ENCODE measurements around the gene IRF8.

The IRF8 gene

GRCh38 chr16:85913688-85914422 lies 14.9 kb downstream of the IRF8 start:
- H3K36me3 ChIP-seq (ENCODE audit: control insufficient read depth, insufficient read depth, low read length), result no peaks in the 10 kb centered on the region
- H3K4me1 ChIP-seq, result peaks cover 2% of the 10 kb centered on the region
- H3K9ac ChIP-seq, result no peak overlapping the region
- no peak for TF ChIP-seq CTCF (IDR thresholded peaks at IDR 0.05)
- H3K4me2 ChIP-seq (ENCODE audit: low read length), result no peak overlapping the region
- H3K79me2 ChIP-seq, result no peaks in the 10 kb centered on the region
- no peaks in the 10 kb centered on the region for H3K27me3 ChIP-seq (ENCODE audit: control insufficient read depth, insufficient read depth, low read length)
- H2AFZ ChIP-seq, result no peak overlapping the region
- no peaks in the 10 kb centered on the region for H3K9me3 ChIP-seq (ENCODE audit: control insufficient read depth, low read length)
- H3K27ac ChIP-seq, result no peak overlapping the region
- no peak overlapping the region for H3K4me3 ChIP-seq (ENCODE audit: low read depth, low read length)

- Histone ChIP-seq H3K4me2 (ENCODE audit: low read length) (no peak overlapping the region), H3K4me3 (ENCODE audit: low read depth, low read length) (no peak overlapping the region), H2AFZ (no peak overlapping the region), H3K9me3 (ENCODE audit: control insufficient read depth, low read length) (no peaks in the 10 kb centered on the region), H3K4me1 (peaks cover 2% of the 10 kb centered on the region), H3K27me3 (ENCODE audit: control insufficient read depth, insufficient read depth, low read length) (no peaks in the 10 kb centered on the region), H3K36me3 (ENCODE audit: control insufficient read depth, insufficient read depth, low read length) (no peaks in the 10 kb centered on the region), H3K9ac (no peak overlapping the region), H3K27ac (no peak overlapping the region), H3K79me2 (no peaks in the 10 kb centered on the region)
- TF ChIP-seq CTCF (IDR thresholded peaks at IDR 0.05), result no peak
Observed at GRCh38 chr16:85914423-85914794, 15.4 kb downstream of the IRF8 start.

- H3K4me1 ChIP-seq, result peaks cover 2% of the 10 kb centered on the region
- H2AFZ ChIP-seq, result no peak overlapping the region
- no peak overlapping the region for H3K4me3 ChIP-seq (ENCODE audit: low read depth, low read length)
- H3K36me3 ChIP-seq (ENCODE audit: control insufficient read depth, insufficient read depth, low read length), result no peaks in the 10 kb centered on the region
- H3K9ac ChIP-seq, result no peak overlapping the region
- TF ChIP-seq CTCF (IDR thresholded peaks at IDR 0.05), result no peak
- H3K79me2 ChIP-seq, result no peaks in the 10 kb centered on the region
- no peak overlapping the region for H3K27ac ChIP-seq
- no peak overlapping the region for H3K4me2 ChIP-seq (ENCODE audit: low read length)
- no peaks in the 10 kb centered on the region for H3K9me3 ChIP-seq (ENCODE audit: control insufficient read depth, low read length)
- no peaks in the 10 kb centered on the region for H3K27me3 ChIP-seq (ENCODE audit: control insufficient read depth, insufficient read depth, low read length)
Observed at GRCh38 chr16:85915125-85915845, 16.3 kb downstream of the IRF8 start.

- Histone ChIP-seq H3K79me2 (no peaks in the 10 kb centered on the region), H3K27me3 (ENCODE audit: control insufficient read depth, insufficient read depth, low read length) (no peaks in the 10 kb centered on the region), H3K9me3 (ENCODE audit: control insufficient read depth, low read length) (no peaks in the 10 kb centered on the region), H3K36me3 (ENCODE audit: control insufficient read depth, insufficient read depth, low read length) (no peaks in the 10 kb centered on the region), H3K4me1 (peaks cover 2% of the 10 kb centered on the region), H2AFZ (peak overlapping the region; percentile 44), H3K4me2 (ENCODE audit: low read length) (no peak overlapping the region), H3K4me3 (ENCODE audit: low read depth, low read length) (no peak overlapping the region), H3K9ac (no peak overlapping the region), H3K27ac (no peak overlapping the region)
- TF ChIP-seq CTCF (IDR thresholded peaks at IDR 0.05), result no peak
Observed at GRCh38 chr16:85916141-85916890, 17.4 kb downstream of the IRF8 start.

All from parathyroid adenoma (tissue), 2 donors.